ENCODE data around the gene FOXO1.

The FOXO1 gene

DNA sequence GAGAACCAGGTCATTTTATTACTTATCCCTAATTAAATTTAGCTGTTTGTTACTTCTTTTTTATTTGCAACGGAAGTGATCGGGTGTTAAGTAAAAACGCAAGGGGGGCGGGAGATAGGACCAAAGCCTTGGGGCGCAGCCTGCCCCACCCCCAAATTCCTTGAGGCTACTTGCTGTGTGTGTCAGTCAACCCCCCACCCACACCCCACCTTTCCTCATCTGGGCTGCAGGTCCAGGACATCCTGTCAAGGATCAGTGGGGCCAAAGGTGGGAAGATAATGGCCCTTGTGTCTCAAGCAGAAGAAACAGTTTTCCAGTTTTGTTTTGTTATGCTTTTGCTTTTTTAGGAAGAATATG, 1.2 kb upstream of the FOXO1 start:
- DNase-seq, result no peak
- intact Hi-C loops (cut with DNase I), result loop anchor here (10.0 kb wide), 2 partner anchors 53 to 193 kb away; no protein-coding TSS in a partner anchor

DNA sequence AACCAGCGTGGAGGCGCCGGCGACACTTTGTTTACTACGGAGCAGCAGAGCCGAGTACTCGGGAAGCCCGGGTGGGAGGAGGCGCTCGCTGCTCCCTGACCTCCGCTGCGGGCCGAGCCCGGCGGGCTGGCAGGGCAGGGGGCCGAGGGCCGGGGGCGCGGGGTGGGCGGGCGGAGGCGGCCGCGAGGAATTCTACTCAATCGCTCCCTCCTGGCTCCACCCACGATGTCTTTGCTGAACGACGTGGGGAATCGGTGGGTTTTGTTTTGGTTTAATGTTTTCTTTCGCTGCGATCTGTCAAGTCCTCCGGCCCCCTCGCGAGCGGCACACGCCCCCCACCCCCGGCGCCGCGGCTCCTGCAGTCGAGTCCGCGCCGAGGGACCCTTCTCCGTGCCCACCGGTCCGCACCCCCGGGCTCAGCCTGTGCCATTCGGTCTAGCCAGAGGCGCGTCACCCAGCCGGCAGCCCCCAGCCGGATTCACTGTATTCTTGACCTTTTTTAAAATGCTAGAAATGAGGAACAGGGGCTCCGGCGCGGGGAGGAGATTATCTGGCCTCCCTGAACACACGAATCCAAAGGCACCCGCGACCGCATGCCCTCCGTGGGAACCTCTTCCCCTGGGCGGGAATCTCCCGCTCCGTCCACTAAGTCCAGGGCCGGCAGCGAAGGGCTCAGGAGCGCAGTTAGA, 636 bp upstream of the FOXO1 start:
- peak in 8 of 10 donors; percentile 7 to 90 (median 58) for DNase-seq
- intact Hi-C loops (cut with DNase I), result loop anchor here (10.0 kb wide), 2 partner anchors 52 to 192 kb away; no protein-coding TSS in a partner anchor

DNA sequence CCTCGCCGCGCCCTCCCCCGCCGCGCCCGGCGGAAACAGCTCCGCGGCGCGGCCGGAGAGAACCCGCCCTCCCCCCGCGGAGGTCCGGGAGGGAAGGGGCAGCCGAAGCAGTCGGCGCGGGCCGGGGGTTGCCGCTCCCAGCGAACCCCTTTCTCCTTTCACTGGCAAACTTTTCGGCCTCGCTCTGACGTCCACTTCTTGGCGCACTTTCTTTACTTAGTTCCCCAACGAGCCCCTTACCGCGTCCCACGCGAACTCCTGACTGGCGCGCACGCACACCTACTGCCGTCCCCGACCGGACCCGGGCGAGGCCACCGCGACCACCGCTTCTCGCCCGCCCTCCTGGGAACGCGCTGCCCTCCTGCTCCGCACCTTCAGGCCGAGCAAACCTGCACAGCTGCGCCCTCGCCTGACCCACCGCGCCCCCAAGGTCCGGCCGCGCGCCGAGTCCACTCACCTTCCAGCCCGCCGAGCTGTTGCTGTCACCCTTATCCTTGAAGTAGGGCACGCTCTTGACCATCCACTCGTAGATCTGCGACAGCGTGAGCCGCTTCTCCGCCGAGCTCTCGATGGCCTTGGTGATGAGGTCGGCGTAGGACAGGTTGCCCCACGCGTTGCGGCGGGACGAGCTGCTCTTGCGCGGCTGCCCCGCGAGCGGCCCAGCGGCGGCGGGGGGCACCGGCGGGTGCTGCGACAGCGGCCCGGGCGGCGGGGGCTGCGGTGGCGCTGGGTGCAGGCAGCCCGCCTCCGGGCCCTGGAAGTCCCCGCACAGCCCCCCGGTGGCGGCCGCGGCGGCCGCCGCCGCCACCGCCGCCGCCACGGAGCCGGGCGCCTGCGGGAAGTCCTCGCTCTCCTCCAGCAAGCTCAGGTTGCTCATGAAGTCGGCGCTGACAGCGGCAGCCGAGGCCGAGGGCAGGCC, 1.1 kb downstream of the FOXO1 start:
- intact Hi-C loops (cut with DNase I), result loop anchor here (10.0 kb wide), 2 partner anchors 51 to 191 kb away; no protein-coding TSS in a partner anchor
- DNase-seq, result peak in 4 of 10 donors; percentile 30 to 87 (median 58)

DNA sequence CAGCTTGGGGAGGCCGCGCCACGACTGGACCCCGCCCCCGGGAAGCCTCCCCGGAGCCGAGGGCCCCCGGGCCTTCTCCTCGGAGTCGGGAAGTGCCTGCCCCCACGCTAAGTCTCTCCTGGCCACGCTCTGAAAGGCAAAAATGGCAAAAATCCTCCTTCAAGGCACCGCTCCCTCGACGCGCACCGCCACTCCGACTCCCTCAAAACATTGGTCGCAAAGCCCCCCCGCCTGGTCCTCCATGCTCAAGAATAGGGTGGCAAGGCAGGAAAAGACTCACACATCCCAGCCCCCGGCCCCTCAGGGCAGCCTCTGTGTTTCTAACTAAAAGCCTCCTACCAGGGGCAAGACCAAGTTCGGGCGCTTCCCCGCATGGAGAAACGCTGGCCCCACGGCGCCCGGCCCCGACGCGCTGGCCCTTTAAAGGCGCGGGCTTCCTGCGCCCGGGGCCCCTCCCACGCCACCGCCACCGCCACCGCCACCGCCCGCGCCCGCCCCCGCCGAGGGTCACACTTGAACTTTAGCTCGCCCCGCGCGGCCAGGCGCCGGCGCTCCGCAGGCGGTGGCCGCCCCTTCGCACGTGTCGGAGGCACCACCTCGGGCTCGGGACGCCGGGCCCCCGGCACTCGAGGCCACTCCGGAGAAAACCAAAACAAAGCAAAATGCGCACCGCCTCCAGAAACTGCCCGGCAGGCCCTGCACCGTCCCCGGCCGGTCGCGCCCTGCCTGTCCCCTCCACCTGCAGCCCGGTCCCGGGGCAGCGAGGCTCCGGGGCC, 1.9 kb downstream of the FOXO1 start:
- intact Hi-C loops (cut with DNase I), result loop anchor here (10.0 kb wide), 2 partner anchors 50 to 190 kb away; no protein-coding TSS in a partner anchor

DNA sequence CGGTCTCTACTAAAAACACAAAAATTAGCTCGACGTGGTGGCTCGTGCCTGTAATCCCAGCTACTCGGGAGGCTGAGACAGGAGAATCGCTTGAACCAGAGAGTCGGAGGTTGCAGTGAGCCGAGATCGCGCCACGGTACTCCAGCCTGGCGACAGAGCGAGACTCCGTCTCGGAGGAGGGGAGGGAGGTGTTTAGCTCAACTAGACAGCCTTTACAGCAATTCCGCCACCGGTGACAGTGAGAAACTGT, 2.4 kb downstream of the FOXO1 start:
- intact Hi-C loops (cut with DNase I), result loop anchor here (10.0 kb wide), 2 partner anchors 49 to 189 kb away; no protein-coding TSS in a partner anchor
- peak in 1 of 10 donors; percentile 81 for DNase-seq

More for the DNA sequence above, 1.9 kb downstream of the FOXO1 start:
- peak; percentile 38 to 92 (median 56) for DNase-seq

DNA sequence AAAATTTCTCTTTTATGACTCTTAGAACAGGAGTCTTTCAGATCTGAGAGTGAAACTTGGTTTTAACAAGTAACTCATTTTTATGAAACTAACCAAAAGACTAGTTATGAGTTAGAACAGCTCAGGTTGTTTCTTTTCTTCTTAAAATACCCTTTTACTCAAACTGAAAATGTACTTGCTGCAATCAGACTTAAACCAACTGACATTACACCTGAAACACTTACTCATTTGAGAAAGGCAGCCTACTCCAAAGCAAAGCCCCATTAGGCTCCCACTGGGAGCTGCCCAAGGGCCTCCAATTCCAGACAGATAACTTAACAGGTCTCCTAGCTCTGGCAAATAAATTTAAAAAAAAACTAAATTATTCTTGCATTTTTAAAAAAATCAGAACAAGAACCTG, 3.6 kb downstream of the FOXO1 start:
- intact Hi-C loops (cut with DNase I), result loop anchor here (10.0 kb wide), 2 partner anchors 48 to 188 kb away; no protein-coding TSS in a partner anchor
- peak in 1 of 10 donors; percentile 67 for DNase-seq

DNA sequence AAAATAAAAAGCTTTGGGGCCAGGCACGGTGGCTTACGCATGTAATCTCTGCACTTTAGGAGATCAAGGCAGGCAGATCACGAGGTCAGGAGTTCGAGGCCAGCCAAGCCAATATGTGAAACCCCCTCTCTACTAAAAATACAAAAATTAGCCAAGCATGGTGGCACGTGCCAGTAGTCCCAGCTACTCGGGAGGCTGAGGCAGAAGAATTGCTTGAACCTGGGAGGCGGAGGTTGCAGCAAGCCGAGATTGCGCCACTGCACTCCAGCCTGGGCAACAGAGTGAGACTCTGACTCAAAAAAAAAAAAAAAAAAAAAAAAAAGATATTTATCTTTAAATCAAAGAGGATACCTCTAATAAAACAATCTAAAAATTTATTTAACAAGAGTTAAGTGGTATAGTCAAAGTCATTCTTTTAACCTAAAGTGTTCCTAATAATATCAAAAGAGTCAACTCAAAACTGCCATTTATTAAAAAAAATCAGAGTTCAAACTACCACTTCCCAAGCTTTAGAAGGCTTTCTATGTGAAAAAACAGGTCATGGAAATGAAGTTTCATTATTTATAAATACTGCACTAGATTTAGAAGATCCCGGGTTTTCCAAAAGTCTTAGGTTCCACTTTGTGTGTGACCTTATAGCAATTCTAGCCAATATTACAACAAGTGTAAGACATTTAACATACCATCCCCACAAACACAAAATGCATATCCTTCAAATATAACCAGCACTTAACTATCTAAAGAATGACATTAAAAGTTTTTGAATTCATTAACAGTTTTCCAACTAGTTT, 4.4 kb downstream of the FOXO1 start:
- intact Hi-C loops (cut with DNase I), result loop anchor here (10.0 kb wide), 2 partner anchors 47 to 187 kb away; no protein-coding TSS in a partner anchor
- DNase-seq, result peak in 1 of 10 donors; percentile 50

DNA sequence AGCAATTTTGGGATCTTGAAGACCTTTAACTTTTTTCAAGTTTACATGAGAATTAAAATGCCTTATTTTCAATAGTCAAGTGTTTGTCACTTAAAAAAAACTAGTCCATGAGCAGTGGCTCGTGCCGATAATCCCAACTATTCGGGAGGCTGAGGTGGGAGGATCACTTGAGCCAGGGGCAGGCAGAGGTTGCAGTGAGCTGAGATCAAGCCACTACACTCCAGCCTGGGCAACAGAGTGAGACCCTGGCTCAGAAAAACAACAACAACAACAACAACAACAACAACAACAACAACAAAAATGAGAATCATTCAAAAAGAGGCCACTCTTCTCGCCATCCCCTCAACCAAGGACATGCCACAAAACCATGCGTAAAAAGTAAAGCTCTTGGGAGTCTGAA, 5.7 kb downstream of the FOXO1 start:
- intact Hi-C loops (cut with DNase I), result loop anchor here (10.0 kb wide), 2 partner anchors 46 to 186 kb away; no protein-coding TSS in a partner anchor
- DNase-seq, result peak in 1 of 10 donors; percentile 24

DNA sequence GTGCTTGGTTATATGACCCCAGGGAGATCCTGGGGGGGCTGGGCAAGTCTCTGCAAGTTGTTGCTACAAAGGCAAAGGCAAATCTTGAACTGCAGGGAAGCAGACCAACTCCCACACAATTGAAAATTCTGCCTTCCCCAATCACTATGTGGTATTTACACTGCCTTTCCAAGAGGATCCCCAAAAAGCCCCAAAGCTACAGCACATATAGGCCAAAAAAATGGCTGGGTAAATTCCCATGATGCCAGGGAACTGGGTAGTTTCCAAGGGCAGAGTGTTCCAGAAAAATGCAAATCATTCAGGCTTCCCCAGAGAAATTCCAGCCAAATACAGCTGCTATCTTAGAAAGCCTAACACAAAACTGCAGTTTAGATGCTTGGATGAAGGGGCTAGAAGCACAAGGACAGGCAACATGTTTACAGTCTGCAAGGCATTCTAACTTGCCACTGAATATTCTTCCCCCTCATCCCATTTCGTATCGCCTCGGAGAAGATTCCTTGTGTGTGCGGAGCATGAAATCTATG, 6.2 kb downstream of the FOXO1 start:
- intact Hi-C loops (cut with DNase I), result loop anchor here (10.0 kb wide), 2 partner anchors 45 to 185 kb away; no protein-coding TSS in a partner anchor
- no peak for DNase-seq

DNA sequence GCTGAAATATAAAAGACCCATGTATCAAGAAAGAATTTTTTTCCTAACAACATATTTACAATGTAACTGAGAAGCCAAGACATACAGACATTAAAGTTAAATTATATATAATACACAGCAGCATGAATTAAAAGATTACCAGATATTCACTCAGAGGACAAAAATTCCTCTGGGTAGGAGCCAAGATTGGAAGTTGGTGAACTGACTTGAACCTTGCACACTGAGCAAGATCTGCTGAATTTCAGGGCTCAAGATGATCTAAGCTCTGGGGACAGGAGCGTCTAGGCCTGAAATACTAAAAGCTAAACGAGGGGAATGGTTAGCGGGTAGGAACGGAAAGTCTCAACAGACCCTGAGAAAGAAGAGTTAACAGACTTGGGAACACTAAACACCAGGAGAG, 8.5 kb downstream of the FOXO1 start:
- DNase-seq, result no peak
- intact Hi-C loops (cut with DNase I), result no loop called here

DNA sequence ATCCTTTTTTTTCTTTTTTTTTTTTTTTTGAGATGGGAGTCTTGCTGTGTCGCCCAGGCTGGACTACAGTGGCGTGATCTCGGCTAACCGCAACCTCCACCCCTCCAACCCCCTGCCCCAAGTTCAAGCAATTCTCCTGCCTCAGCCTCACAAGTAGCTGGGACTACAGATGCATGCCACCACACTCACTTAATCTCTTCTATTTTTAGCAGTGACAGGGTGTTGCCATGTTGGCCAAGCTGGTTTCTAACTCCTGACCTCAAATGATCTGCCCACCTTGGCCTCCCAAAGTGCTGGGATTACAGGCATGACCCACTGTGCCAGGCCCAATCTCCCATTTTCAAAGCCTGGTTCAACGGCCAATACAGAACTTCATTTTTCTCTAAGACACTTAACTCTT, 9.1 kb downstream of the FOXO1 start:
- intact Hi-C loops (cut with DNase I), result no loop called here
- peak in 1 of 10 donors; percentile 33 for DNase-seq

DNA sequence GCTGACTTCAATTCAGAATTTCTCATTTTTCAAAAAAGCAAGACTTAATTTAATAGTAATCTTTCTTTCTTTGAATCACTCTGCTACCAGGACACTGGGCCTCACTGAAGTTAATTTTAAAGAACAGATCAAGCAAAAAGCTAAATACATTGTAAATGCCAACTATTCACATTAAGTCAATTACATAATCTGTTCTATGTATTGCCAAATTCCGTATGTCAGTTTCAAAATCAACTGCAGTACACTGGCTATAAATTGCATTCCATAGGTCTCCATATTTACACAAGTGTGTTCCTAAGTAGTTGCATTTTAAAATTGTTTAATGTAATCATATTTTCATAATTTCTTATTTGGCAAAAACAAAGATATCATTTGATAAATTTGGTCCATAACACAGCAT, 10.1 kb downstream of the FOXO1 start:
- no peak for DNase-seq
- intact Hi-C loops (cut with DNase I), result no loop called here

DNA sequence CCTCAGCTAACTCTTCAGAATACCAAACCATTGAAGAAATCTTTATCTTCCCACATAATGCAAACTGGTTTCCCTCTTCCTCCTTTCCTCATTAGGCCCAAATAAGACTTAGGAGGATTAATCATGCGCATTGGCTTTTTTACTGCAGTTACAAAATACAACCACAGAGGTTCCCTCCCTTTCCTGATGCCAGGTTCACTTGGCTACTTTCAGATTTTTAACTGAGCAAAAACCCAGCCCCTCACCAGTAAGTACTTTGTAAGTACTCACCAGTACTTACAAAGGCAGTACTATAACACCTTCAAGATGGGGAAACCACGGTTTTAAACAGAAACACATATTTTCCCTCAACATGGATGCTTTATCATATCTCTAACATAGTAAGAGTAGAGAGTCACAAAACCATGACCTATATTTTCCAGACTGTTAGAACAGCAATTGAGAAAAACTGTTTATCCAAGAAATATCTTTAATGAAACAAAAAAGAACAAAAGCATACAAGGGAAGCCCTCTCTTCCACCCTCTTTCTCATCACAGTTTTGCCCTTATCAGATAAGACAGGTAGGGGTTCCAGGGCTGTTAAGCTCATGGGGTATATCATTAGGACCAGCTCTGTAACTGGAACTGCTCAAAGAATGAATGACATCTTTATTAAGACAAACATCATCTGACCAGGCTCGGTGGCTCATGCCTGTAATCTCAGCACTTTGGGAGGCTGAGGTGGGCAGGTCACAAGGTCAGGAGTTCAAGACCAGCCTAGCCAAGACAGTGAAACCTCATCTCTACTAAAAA, 12.7 kb downstream of the FOXO1 start:
- no peak for DNase-seq
- intact Hi-C loops (cut with DNase I), result no loop called here

DNA sequence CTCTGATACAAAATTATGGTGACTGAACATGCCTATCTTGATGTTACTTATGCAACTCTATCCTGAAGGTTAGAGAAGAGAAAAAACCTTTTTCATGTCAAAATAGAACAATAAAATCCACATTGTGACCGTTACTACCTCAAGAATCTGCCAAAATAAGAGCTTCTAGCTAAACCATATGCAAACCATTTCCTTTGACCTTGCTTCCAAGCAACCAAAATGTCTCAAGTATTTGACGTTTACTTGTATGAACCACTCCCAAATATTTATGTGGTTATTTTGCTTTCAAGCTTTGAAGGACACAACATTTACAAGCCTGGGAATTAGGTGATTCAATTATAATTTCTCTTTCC, 13.9 kb downstream of the FOXO1 start:
- intact Hi-C loops (cut with DNase I), result no loop called here
- DNase-seq, result no peak

DNA sequence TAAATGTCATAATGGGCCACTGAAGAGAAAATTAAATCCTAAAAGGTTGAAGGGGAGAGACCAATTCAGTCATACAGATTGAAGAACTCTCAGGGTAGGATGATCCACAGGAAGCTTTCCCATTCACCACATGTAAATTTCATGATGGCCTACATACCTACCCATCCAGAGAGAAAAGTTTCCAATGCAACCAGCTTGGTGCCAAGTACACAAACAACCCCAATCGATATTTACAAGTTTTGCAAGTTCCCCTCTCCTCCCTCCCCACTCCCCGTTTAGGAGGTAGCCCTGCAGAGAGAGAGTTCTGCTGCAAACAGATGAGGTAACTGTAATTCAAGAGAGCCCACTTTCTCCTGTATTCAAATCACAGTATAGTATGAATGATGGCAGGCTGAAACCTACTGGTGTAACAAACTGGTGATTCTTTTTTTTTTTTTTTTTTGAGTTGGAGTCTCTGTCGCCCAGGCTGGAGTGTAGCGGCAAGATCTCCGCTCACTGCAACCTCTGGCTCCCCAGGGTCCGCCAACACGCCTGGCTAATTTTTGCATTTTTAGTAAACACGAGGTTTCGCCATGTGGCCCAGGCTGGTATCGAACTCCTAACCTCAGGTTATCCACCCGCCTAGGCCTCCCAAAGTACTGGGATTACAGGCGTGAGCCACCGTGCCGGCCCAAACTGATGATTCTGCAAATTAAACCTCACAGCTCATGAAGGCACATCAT, 14.4 kb downstream of the FOXO1 start:
- intact Hi-C loops (cut with DNase I), result no loop called here
- DNase-seq, result no peak

DNA sequence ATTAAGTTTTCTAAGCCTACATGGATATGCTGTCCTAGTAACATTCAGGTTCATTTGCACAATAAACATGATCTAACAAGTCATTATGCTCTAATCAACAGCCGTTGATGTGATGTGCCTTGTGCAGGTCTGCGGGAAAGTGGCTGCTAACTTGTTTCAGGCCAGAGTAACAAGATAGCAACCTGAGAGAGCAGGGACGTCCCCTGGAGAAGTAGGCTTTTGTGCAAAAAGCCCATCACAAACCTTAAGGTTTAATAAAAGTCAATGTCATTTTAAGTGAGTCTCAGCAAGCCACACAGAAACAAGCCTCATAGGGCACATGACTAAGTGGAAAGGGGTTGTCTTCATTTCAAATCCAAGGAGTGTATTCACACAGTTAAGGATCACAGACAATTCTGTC, 17.6 kb downstream of the FOXO1 start:
- intact Hi-C loops (cut with DNase I), result no loop called here
- DNase-seq, result no peak

DNA sequence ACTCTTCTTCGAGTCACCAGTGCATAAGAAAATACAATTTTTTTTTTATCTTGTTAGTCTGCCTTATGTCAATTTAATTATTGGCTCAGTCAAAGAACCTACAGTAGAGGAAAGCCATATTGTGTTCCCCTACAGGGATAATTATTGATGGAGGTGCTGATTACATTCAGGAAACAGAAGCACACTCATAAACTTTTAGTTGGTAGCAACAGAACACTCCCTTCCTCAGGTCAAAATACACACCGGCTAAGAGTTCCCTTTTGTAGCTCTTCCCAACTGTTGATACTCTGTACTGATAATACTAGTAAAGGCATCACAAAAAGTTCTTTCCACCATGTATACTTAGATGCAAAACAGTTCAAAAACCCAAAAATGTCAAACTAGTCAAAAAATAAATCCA, 18.4 kb downstream of the FOXO1 start:
- no peak for DNase-seq
- intact Hi-C loops (cut with DNase I), result no loop called here

Data from posterior cingulate gyrus (tissue), 11 donors.